Activated CD8-positive, alpha-beta memory T cell treated with anti-CD3 and anti-CD28 coated beads, Interleukin-2, amount 50 U/mL, for 24 hours (primary cell): ENCODE results near the gene CHL1.
"Not testable (repeated sequence)": the region's sequence is repeated elsewhere in the genome, so short reads cannot be mapped to it uniquely, and the experiment has no call there.

ENCODE experiments used
- DNase-seq: peaks from one replicate; pipeline ENCODE4 v3.0.0-alpha.2; 2020; ENCODE audit errors: extremely low read depth

Gene CHL1

GRCh38 chr3:331881-332280 lies 135.3 kb downstream of the CHL1 start:
- DNase-seq, result no peak

GRCh38 chr3:332701-333100 lies 136.1 kb downstream of the CHL1 start:
- DNase-seq, result no peak

- no peak for DNase-seq
These were observed 138.7 kb downstream of the CHL1 start for GRCh38 chr3:335240-335639.

- no peak for DNase-seq
These were observed 142.8 kb downstream of the CHL1 start for GRCh38 chr3:339351-339750.

- no peak for DNase-seq
These were observed 145.4 kb downstream of the CHL1 start for GRCh38 chr3:341998-342397.

GRCh38 chr3:346186-346585 lies 149.6 kb downstream of the CHL1 start:
- DNase-seq, result no peak

- no peak for DNase-seq
These were observed 151.0 kb downstream of the CHL1 start for GRCh38 chr3:347581-347980.

- DNase-seq, result no peak
These were observed 154.4 kb downstream of the CHL1 start for GRCh38 chr3:350871-351371.

- no peak for DNase-seq
These were observed 156.0 kb downstream of the CHL1 start for GRCh38 chr3:352599-352998.

- no peak for DNase-seq
These were observed 156.7 kb downstream of the CHL1 start for GRCh38 chr3:353191-353739.

GRCh38 chr3:354432-354831 lies 157.9 kb downstream of the CHL1 start:
- DNase-seq, result no peak

- DNase-seq, result no peak
These were observed 159.1 kb downstream of the CHL1 start for GRCh38 chr3:355622-356021.

GRCh38 chr3:356952-357351 lies 160.4 kb downstream of the CHL1 start:
- DNase-seq, result no peak

- DNase-seq, result no peak
These were observed 163.1 kb downstream of the CHL1 start for GRCh38 chr3:359672-360071.

- no peak for DNase-seq
These were observed 166.2 kb downstream of the CHL1 start for GRCh38 chr3:362681-363338.

- no peak for DNase-seq
These were observed 167.7 kb downstream of the CHL1 start for GRCh38 chr3:364287-364686.

- DNase-seq, result no peak
These were observed 168.7 kb downstream of the CHL1 start for GRCh38 chr3:365268-365667.

GRCh38 chr3:366253-366652 lies 169.7 kb downstream of the CHL1 start:
- not testable (repeated sequence) for DNase-seq

GRCh38 chr3:373193-373779 lies 176.7 kb downstream of the CHL1 start:
- no peak for DNase-seq

- DNase-seq, result no peak
These were observed 177.9 kb downstream of the CHL1 start for GRCh38 chr3:374459-374858.

- DNase-seq, result no peak
These were observed 180.6 kb downstream of the CHL1 start for GRCh38 chr3:377158-377561.

GRCh38 chr3:380801-381200 lies 184.2 kb downstream of the CHL1 start:
- DNase-seq, result no peak

GRCh38 chr3:385151-385550 lies 188.6 kb downstream of the CHL1 start:
- no peak for DNase-seq
